HCT116 (cell line): ENCODE data around the gene ISCA2. TPM values are rescaled to one million over a fixed set of nuclear protein-coding genes. Genes with fewer than 3 reads are reported as not detected.

Source experiments
- ATAC-seq: fragments of 200-7000 bp; cut with Tn5 transposase; 2 replicates; pipeline ENCODE4 v1.9.1; 2020; ENCODE audit warnings: mild to moderate bottlenecking, moderate library complexity
- BruUV-seq: library from RNA; stranded (reverse); fragments of 400-500 nt; replicated peaks from 2 replicates; lab custom pipeline; 2021; lab: Mats Ljungman, UMichigan
- CTCF ChIA-PET: fragments of 300-600 bp; sonication (Branson Sonifier 250); formaldehyde crosslinking; loops from one replicate; lab custom pipeline; 2021; ENCODE audit warnings: antibody characterized with exemption; lab: Charles Lee
- POLR2A ChIA-PET: fragments of 300-600, 350-600 bp; sonication (Branson Sonifier 250); formaldehyde crosslinking; loops from one replicate; lab custom pipeline; 2021; ENCODE audit warnings: antibody characterized with exemption; lab: Charles Lee
- RAD21 ChIA-PET, 2 experiments: fragments of 300-600 bp; sonication (Branson Sonifier 250); formaldehyde crosslinking; loops; one replicate each; lab custom pipeline; 2023; ENCODE audit warnings: low total read pairs in 2 of 2; ENCODE audit not compliant: uncharacterized antibody in 2 of 2, unreplicated experiment in 2 of 2, low non-redundant PET in 1 of 2; lab: Charles Lee
- DNase-seq: peaks from one replicate; pipeline ENCODE4 v3.0.0-alpha.2; 2010; ENCODE audit warnings: low read depth, low spot score
- H2AFZ ChIP-seq: fragments of 200-600 bp; shearing (Covaris generic), sonication (generic); 2 replicates; pipeline ENCODE4 v1.6.1; 2017; ENCODE audit warnings: low read depth, mixed run types, mixed read lengths, antibody characterized with exemption, low read length; ENCODE audit not compliant: poor library complexity, severe bottlenecking
- H3K27ac ChIP-seq: 2 replicates; pipeline ENCODE4 v1.5.1; 2012; ENCODE audit warnings: low read depth, low read length
- H3K27me3 ChIP-seq: fragments of 200-600 bp; sonication (generic); 2 replicates; pipeline ENCODE4 v1.6.1; 2016; ENCODE audit warnings: mixed run types, low read length, mixed read lengths; ENCODE audit not compliant: insufficient read depth
- H3K36me3 ChIP-seq, 2 experiments: fragments of 200-500 bp in 1 of 2; fragments of 200-600 bp in 1 of 2; sonication (Bioruptor generic) in 1 of 2; sonication (generic) in 1 of 2; 2 replicates each; pipeline versions ENCODE4 v1.5.1 to v1.6.1; 2014 to 2016; ENCODE audit warnings: low read length in 2 of 2, inconsistent platforms in 1 of 2, mixed read lengths in 1 of 2, mixed run types in 1 of 2; ENCODE audit not compliant: insufficient read depth in 2 of 2, control insufficient read depth in 1 of 2
- H3K4me1 ChIP-seq, 2 experiments: fragments of 200-600 bp in 1 of 2; sonication (generic) in 1 of 2; 2 replicates each; pipeline versions ENCODE4 v1.5.1 to v1.6.1; 2012 to 2017; ENCODE audit warnings: low read length in 2 of 2, inconsistent platforms in 1 of 2, mild to moderate bottlenecking in 1 of 2, mixed read lengths in 1 of 2, mixed run types in 1 of 2, moderate library complexity in 1 of 2; ENCODE audit not compliant: insufficient read depth in 2 of 2, control insufficient read depth in 1 of 2
- H3K4me2 ChIP-seq: fragments of 200-600 bp; sonication (generic); 2 replicates; pipeline ENCODE4 v1.6.1; 2017; ENCODE audit warnings: mixed run types, low read length, mixed read lengths
- H3K4me3 ChIP-seq, 2 experiments: fragments of 200-600 bp in 1 of 2; sonication (generic) in 1 of 2; replicated peaks in 1 of 2; 2 replicates each; pipeline ENCODE4 v1.5.1; 2011 to 2016; ENCODE audit warnings: low read length in 2 of 2, control low read depth in 1 of 2, low read depth in 1 of 2, mild to moderate bottlenecking in 1 of 2, mixed read lengths in 1 of 2, mixed run types in 1 of 2
- H3K79me2 ChIP-seq: fragments of 200-600 bp; sonication (generic); 2 replicates; pipeline ENCODE4 v1.6.1; 2017; ENCODE audit warnings: mild to moderate bottlenecking, mixed run types, low read length, moderate library complexity, mixed read lengths; ENCODE audit not compliant: insufficient read depth
- H3K9ac ChIP-seq: fragments of 200-600 bp; sonication (generic); 2 replicates; pipeline ENCODE4 v1.6.1; 2016; ENCODE audit warnings: low read length, mixed read lengths
- H3K9me2 ChIP-seq: fragments of 200-600 bp; sonication (generic), shearing (Covaris generic); 2 replicates; pipeline ENCODE4 v1.6.1; 2017; ENCODE audit warnings: mixed run types, mild to moderate bottlenecking, moderate library complexity; ENCODE audit not compliant: insufficient read depth
- H3K9me3 ChIP-seq, 2 experiments: fragments of 200-500 bp in 1 of 2; fragments of 200-600 bp in 1 of 2; sonication (Bioruptor generic) in 1 of 2; sonication (generic) in 1 of 2; 2 replicates each; pipeline ENCODE4 v1.6.1; 2014 to 2017; ENCODE audit warnings: low read length in 2 of 2, mixed read lengths in 2 of 2, inconsistent platforms in 1 of 2, low read depth in 1 of 2, mild to moderate bottlenecking in 1 of 2, mixed run types in 1 of 2, moderate library complexity in 1 of 2; ENCODE audit not compliant: control insufficient read depth in 1 of 2, insufficient read depth in 1 of 2
- H4K20me1 ChIP-seq: fragments of 200-600 bp; sonication (generic), shearing (Covaris generic); 2 replicates; pipeline ENCODE4 v1.6.1; 2017; ENCODE audit warnings: mixed run types, mild to moderate bottlenecking, moderate library complexity; ENCODE audit not compliant: insufficient read depth
- ATF3 ChIP-seq: IDR thresholded peaks from 2 replicates; pipeline ENCODE4 v1.6.1; 2012
- CEBPB ChIP-seq: IDR thresholded peaks from 2 replicates; pipeline ENCODE4 v1.6.1; 2012; ENCODE audit warnings: low read depth
- CTCF ChIP-seq, 3 experiments: fragments of 200-600 bp in 1 of 3; sonication (generic) in 1 of 3; IDR thresholded peaks in 2 of 3; conservative IDR thresholded peaks in 1 of 3; 2 replicates each; pipeline ENCODE4 v1.5.1; 2012 to 2017; ENCODE audit warnings: low read depth in 2 of 3, low read length in 2 of 3, antibody characterized with exemption in 1 of 3, borderline replicate concordance in 1 of 3, control low read depth in 1 of 3, mild to moderate bottlenecking in 1 of 3, mixed read lengths in 1 of 3, mixed run types in 1 of 3, moderate library complexity in 1 of 3; ENCODE audit not compliant: insufficient read depth in 1 of 3
- ELF1 ChIP-seq: IDR thresholded peaks from 2 replicates; pipeline ENCODE4 v1.6.1; 2012; ENCODE audit warnings: low read depth, borderline replicate concordance
- EZH2 ChIP-seq: fragments of 200-600 bp; sonication (generic); IDR thresholded peaks from 2 replicates; pipeline ENCODE4 v1.6.1; 2017; ENCODE audit warnings: antibody characterized with exemption, mixed run types
- EZH2phosphoT487 ChIP-seq: fragments of 200-600 bp; IDR thresholded peaks from 2 replicates; pipeline ENCODE4 v1.6.1; 2018; ENCODE audit warnings: antibody characterized with exemption, borderline replicate concordance
- FOSL1 ChIP-seq: IDR thresholded peaks from 2 replicates; pipeline ENCODE4 v1.6.1; 2012; ENCODE audit warnings: low read depth
- MAX ChIP-seq: IDR thresholded peaks from 2 replicates; pipeline ENCODE4 v1.6.1; 2012
- POLR2AphosphoS5 ChIP-seq: IDR thresholded peaks from 2 replicates; pipeline ENCODE4 v1.6.1; 2011; ENCODE audit warnings: mild to moderate bottlenecking, low read depth, low read length, moderate library complexity
- RAD21 ChIP-seq: IDR thresholded peaks from 2 replicates; pipeline ENCODE4 v1.6.1; 2012; ENCODE audit warnings: low read depth, mild to moderate bottlenecking
- SIN3A ChIP-seq: IDR thresholded peaks from 2 replicates; pipeline ENCODE4 v1.6.1; 2012; ENCODE audit warnings: low read depth
- SP1 ChIP-seq: IDR thresholded peaks from 2 replicates; pipeline ENCODE4 v1.6.1; 2012; ENCODE audit warnings: low read depth
- SRF ChIP-seq: IDR thresholded peaks from 2 replicates; pipeline ENCODE4 v1.6.1; 2012; ENCODE audit warnings: low read depth
- TCF7L2 ChIP-seq: IDR thresholded peaks from 2 replicates; pipeline ENCODE4 v1.7.0; 2011; ENCODE audit warnings: borderline replicate concordance, inconsistent platforms; ENCODE audit not compliant: insufficient read depth, insufficient read length; ENCODE audit errors: extremely low read depth
- ZBTB33 ChIP-seq: IDR thresholded peaks from 2 replicates; pipeline ENCODE4 v1.6.1; 2011; ENCODE audit warnings: mild to moderate bottlenecking, low read length, moderate library complexity; ENCODE audit not compliant: insufficient replicate concordance; ENCODE audit errors: extremely low read depth
- ZFX ChIP-seq: fragments of 450-650 bp; IDR thresholded peaks from 2 replicates; pipeline ENCODE4 v1.6.1; 2017
- intact Hi-C: fragments of 100-400 bp; cut with micrococcal nuclease; formaldehyde crosslinking; loops from 2 replicates; pipeline ENCODE4 v1.10.0; 2022
- total RNA-seq: library from RNA; stranded (reverse); gene quantifications from one replicate; pipeline ENCODE4 v1.2.1, GENCODE V29; 2021; ENCODE audit not compliant: unreplicated experiment

The ISCA2 gene
- total RNA-seq, 1 experiment from 2014 or later = 27.5 TPM

- H3K9me2 ChIP-seq = no peaks in the 10 kb centered on the region
- H3K9ac ChIP-seq = no peak overlapping the region
- no peaks in the 10 kb centered on the region for H3K9me3 ChIP-seq
- H3K79me2 ChIP-seq = no peaks in the 10 kb centered on the region
- H3K27me3 ChIP-seq = 0 out of 2 replicates have a peak, but pooled peaks cover 4% of the 10 kb centered on the region
- no peak overlapping the region for H3K27ac ChIP-seq
- H3K4me3 ChIP-seq = no peak overlapping the region
- ATAC-seq = no peak
- ChIA-PET POLR2A (no interaction called here), CTCF (interaction anchor here (0.6 kb wide), 1 partner anchor 15 kb away, joined by 3 read pairs; no protein-coding TSS in a partner anchor), RAD21 (no interaction called here)
- H3K4me2 ChIP-seq = no peak overlapping the region
- no peaks in the 10 kb centered on the region for H3K36me3 ChIP-seq
- no peaks in the 10 kb centered on the region for H4K20me1 ChIP-seq
- no peak for DNase-seq
- TF ChIP-seq EZH2phosphoT487 = no peak
- TF ChIP-seq POLR2AphosphoS5 = no peak
- H2AFZ ChIP-seq = no peak overlapping the region
- intact Hi-C loops = no loop called here
- 0 out of 4 replicates have a peak, but pooled peaks cover 0 to 2% of the 10 kb centered on the region in 2 experiments for H3K4me1 ChIP-seq
- BruUV-seq = no TSS peak
Observed at GRCh38 chr14:74464785-74465184, 28.8 kb upstream of the ISCA2 start.

GRCh38 chr14:74465335-74465734 is 28.2 kb upstream of the ISCA2 start:
- no peaks in the 10 kb centered on the region for H3K36me3 ChIP-seq
- H3K79me2 ChIP-seq = no peaks in the 10 kb centered on the region
- TF ChIP-seq MAX (no peak), ATF3 (no peak), ZFX (no peak), RAD21 (no peak), CEBPB (no peak), CTCF (IDR thresholded peaks at IDR 0.05 in 2 of 3, conservative IDR thresholded peaks at IDR 0.05 in 1 of 3; ENCODE audit: borderline replicate concordance in 1 of 3, insufficient read depth in 1 of 3, low read depth in 2 of 3, low read length in 2 of 3) (no peak), FOSL1 (no peak), ELF1 (no peak), SIN3A (no peak), SP1 (no peak), EZH2 (no peak), ZBTB33 (no peak), SRF (no peak), TCF7L2 (no peak), POLR2AphosphoS5 (no peak)
- H4K20me1 ChIP-seq = no peaks in the 10 kb centered on the region
- H3K4me1 ChIP-seq = no peaks in the 10 kb centered on the region
- 0 out of 2 replicates have a peak, but pooled peaks cover 4% of the 10 kb centered on the region for H3K27me3 ChIP-seq
- no peak overlapping the region for H3K9ac ChIP-seq
- no peak overlapping the region for H2AFZ ChIP-seq
- intact Hi-C loops = no loop called here
- H3K9me2 ChIP-seq = no peaks in the 10 kb centered on the region
- DNase-seq = no peak
- BruUV-seq = no TSS peak
- H3K9me3 ChIP-seq = no peaks in the 10 kb centered on the region
- no peak overlapping the region for H3K4me3 ChIP-seq
- CTCF ChIA-PET = interaction anchor here (1.2 kb wide), 1 partner anchor 13 kb away, joined by 3 read pairs; no protein-coding TSS in a partner anchor
- no peak overlapping the region for H3K27ac ChIP-seq
- POLR2A ChIA-PET = no interaction called here
- no peak overlapping the region for H3K4me2 ChIP-seq
- RAD21 ChIA-PET = no interaction called here
- no peak for ATAC-seq
